ENCODE measurements around the gene HEMK1. TPM values are rescaled to one million over a fixed set of nuclear protein-coding genes. Genes with fewer than 3 reads are reported as not detected.

The HEMK1 gene
- 14.2 and 27.6 TPM in 2 replicates for total RNA-seq

GRCh38 chr3:50568947-50569749, at the start of gene HEMK1:
Gene HEMK1, plus strand, starts transcription at chr3:50569522. Its CDS starts 1,583 bp downstream, at chr3:50571105.
- peak; percentile 81 for DNase-seq (ENCODE audit: low read depth)

- no peak for DNase-seq (ENCODE audit: low read depth)
Observed at GRCh38 chr3:50520849-50521248, 48.5 kb upstream of the HEMK1 start.

- no peak for DNase-seq (ENCODE audit: low read depth)
Observed at GRCh38 chr3:50521572-50521971, 47.8 kb upstream of the HEMK1 start.

- no peak for DNase-seq (ENCODE audit: low read depth)
Observed at GRCh38 chr3:50523279-50523811, 46.0 kb upstream of the HEMK1 start.

- DNase-seq (ENCODE audit: low read depth) = no peak
Observed at GRCh38 chr3:50524746-50525145, 44.6 kb upstream of the HEMK1 start.

- no peak for DNase-seq (ENCODE audit: low read depth)
Observed at GRCh38 chr3:50525191-50525910, 44.0 kb upstream of the HEMK1 start.

GRCh38 chr3:50525987-50526386, 43.3 kb upstream of the HEMK1 start:
- DNase-seq (ENCODE audit: low read depth) = peak; percentile 49

GRCh38 chr3:50530001-50530970, 39.0 kb upstream of the HEMK1 start:
- DNase-seq (ENCODE audit: low read depth) = no peak

GRCh38 chr3:50531201-50531600, 38.1 kb upstream of the HEMK1 start:
- DNase-seq (ENCODE audit: low read depth) = no peak

- DNase-seq (ENCODE audit: low read depth) = no peak
Observed at GRCh38 chr3:50532062-50532705, 37.1 kb upstream of the HEMK1 start.

GRCh38 chr3:50533316-50533715, 36.0 kb upstream of the HEMK1 start:
- no peak for DNase-seq (ENCODE audit: low read depth)

- no peak for DNase-seq (ENCODE audit: low read depth)
Observed at GRCh38 chr3:50533807-50534461, 35.4 kb upstream of the HEMK1 start.

- peak; percentile 51 for DNase-seq (ENCODE audit: low read depth)
Observed at GRCh38 chr3:50534681-50535330, 34.5 kb upstream of the HEMK1 start.

- DNase-seq (ENCODE audit: low read depth) = no peak
Observed at GRCh38 chr3:50536471-50537180, 32.7 kb upstream of the HEMK1 start.

- DNase-seq (ENCODE audit: low read depth) = no peak
Observed at GRCh38 chr3:50537421-50538129, 31.7 kb upstream of the HEMK1 start.

GRCh38 chr3:50539356-50540286, 29.7 kb upstream of the HEMK1 start:
- DNase-seq (ENCODE audit: low read depth) = no peak

- DNase-seq (ENCODE audit: low read depth) = peak; percentile 40
Observed at GRCh38 chr3:50542177-50543034, 26.9 kb upstream of the HEMK1 start.
